HEK293 (cell line): ENCODE results near the gene DSP.

Experiments
- CTCF ChIA-PET: fragments of 350-600 bp; formaldehyde crosslinking; extraction: SDS; loops from one replicate; lab custom pipeline; 2021; ENCODE audit warnings: antibody characterized with exemption; lab: Yijun Ruan, JAX
- POLR2A ChIA-PET: fragments of 300-600 bp; formaldehyde crosslinking; extraction: SDS; loops from one replicate; lab custom pipeline; 2020; ENCODE audit warnings: antibody characterized with exemption, inconsistent platforms; lab: Yijun Ruan, JAX
- H3K27ac ChIP-seq: fragments of 200-500 bp; sonication (Bioruptor generic); 2 replicates; pipeline ENCODE4 v1.5.1; 2014; ENCODE audit warnings: low read depth, low read length, control low read depth, inconsistent platforms; ENCODE audit errors: extremely low read depth
- H3K36me3 ChIP-seq, 2 experiments: fragments of 200-500 bp in 1 of 2; sonication (Bioruptor generic) in 1 of 2; 1 replicate in 1 of 2; 2 replicates in 1 of 2; pipeline ENCODE4 v1.5.1; 2014 to 2017; ENCODE audit warnings: inconsistent platforms in 2 of 2, low read length in 2 of 2; ENCODE audit not compliant: control insufficient read depth in 2 of 2, insufficient read depth in 1 of 2
- H3K4me1 ChIP-seq: fragments of 200-500 bp; sonication (Bioruptor generic); 2 replicates; pipeline ENCODE4 v1.5.1; 2014; ENCODE audit warnings: mild to moderate bottlenecking, low read length, inconsistent platforms; ENCODE audit not compliant: control insufficient read depth, insufficient read depth
- H3K4me3 ChIP-seq: 2 replicates; pipeline ENCODE4 v1.5.1; 2011; ENCODE audit warnings: low read depth, mild to moderate bottlenecking, control low read depth, low read length, moderate library complexity
- H3K9me3 ChIP-seq: fragments of 200-500 bp; sonication (Bioruptor generic); 2 replicates; pipeline ENCODE4 v1.5.1; 2014; ENCODE audit warnings: low read depth, low read length, inconsistent platforms; ENCODE audit not compliant: control insufficient read depth, insufficient read depth
- EGR2 ChIP-seq: fragments of 450-650 bp; formaldehyde crosslinking; IDR thresholded peaks from 2 replicates; pipeline ENCODE4 v1.5.1; 2016; ENCODE audit warnings: low read depth, missing biosample characterization, missing genetic modification characterization
- GLIS1 ChIP-seq: fragments of 450-650 bp; formaldehyde crosslinking; IDR thresholded peaks from 2 replicates; pipeline ENCODE4 v1.5.1; 2016; ENCODE audit warnings: missing biosample characterization, missing genetic modification characterization
- ZBTB48 ChIP-seq: fragments of 450-650 bp; formaldehyde crosslinking; IDR thresholded peaks from 2 replicates; pipeline ENCODE4 v1.5.1; 2016; ENCODE audit warnings: missing biosample characterization, missing genetic modification characterization
- ZIC2 ChIP-seq: fragments of 450-650 bp; formaldehyde crosslinking; IDR thresholded peaks from 2 replicates; pipeline ENCODE4 v1.5.1; 2016; ENCODE audit warnings: missing biosample characterization, missing genetic modification characterization
- ZNF146 ChIP-seq: fragments of 450-650 bp; formaldehyde crosslinking; IDR thresholded peaks from 2 replicates; pipeline ENCODE4 v1.5.1; 2016; ENCODE audit warnings: missing biosample characterization, missing genetic modification characterization
- ZNF211 ChIP-seq: fragments of 450-650 bp; formaldehyde crosslinking; IDR thresholded peaks from 2 replicates; pipeline ENCODE4 v1.5.1; 2016; ENCODE audit warnings: low read depth, missing biosample characterization, missing genetic modification characterization
- ZNF24 ChIP-seq: fragments of 450-650 bp; formaldehyde crosslinking; IDR thresholded peaks from 2 replicates; pipeline ENCODE4 v1.5.1; 2016; ENCODE audit warnings: missing biosample characterization, missing genetic modification characterization
- ZNF596 ChIP-seq: fragments of 450-650 bp; IDR thresholded peaks from 2 replicates; pipeline ENCODE4 v1.5.0; 2018; ENCODE audit warnings: missing biosample characterization, mild to moderate bottlenecking, missing genetic modification characterization, moderate library complexity
- ZNF660 ChIP-seq: fragments of 450-650 bp; IDR thresholded peaks from 2 replicates; pipeline ENCODE4 v1.5.1; 2018; ENCODE audit warnings: missing biosample characterization, mild to moderate bottlenecking, missing genetic modification characterization
- ZNF768 ChIP-seq: fragments of 450-650 bp; formaldehyde crosslinking; IDR thresholded peaks from 2 replicates; pipeline ENCODE4 v1.5.1; 2018; ENCODE audit warnings: missing biosample characterization, mild to moderate bottlenecking, missing genetic modification characterization
- ZNF785 ChIP-seq: fragments of 450-650 bp; formaldehyde crosslinking; IDR thresholded peaks from 2 replicates; pipeline ENCODE4 v1.5.1; 2016; ENCODE audit warnings: missing biosample characterization, missing genetic modification characterization
- ZNF843 ChIP-seq: fragments of 450-650 bp; formaldehyde crosslinking; IDR thresholded peaks from 2 replicates; pipeline ENCODE4 v1.5.1; 2016; ENCODE audit warnings: missing biosample characterization, missing genetic modification characterization
- ZXDB ChIP-seq: fragments of 450-650 bp; formaldehyde crosslinking; IDR thresholded peaks from 2 replicates; pipeline ENCODE4 v1.5.1; 2016; ENCODE audit warnings: missing biosample characterization, missing genetic modification characterization
- TF ChIP-seq, protein P1 (sequence below): fragments of 450-650 bp; formaldehyde crosslinking; IDR thresholded peaks from 2 replicates; pipeline ENCODE4 v1.5.1; 2016; ENCODE audit warnings: missing biosample characterization, missing genetic modification characterization
- TF ChIP-seq, protein P2 (sequence below): fragments of 450-650 bp; formaldehyde crosslinking; IDR thresholded peaks from 2 replicates; pipeline ENCODE4 v1.5.1; 2016; ENCODE audit warnings: missing biosample characterization, missing genetic modification characterization
- TF ChIP-seq, protein P3 (sequence below): fragments of 450-650 bp; formaldehyde crosslinking; IDR thresholded peaks from 2 replicates; pipeline ENCODE4 v1.5.1; 2016; ENCODE audit warnings: missing biosample characterization, missing genetic modification characterization

DSP gene

DNA sequence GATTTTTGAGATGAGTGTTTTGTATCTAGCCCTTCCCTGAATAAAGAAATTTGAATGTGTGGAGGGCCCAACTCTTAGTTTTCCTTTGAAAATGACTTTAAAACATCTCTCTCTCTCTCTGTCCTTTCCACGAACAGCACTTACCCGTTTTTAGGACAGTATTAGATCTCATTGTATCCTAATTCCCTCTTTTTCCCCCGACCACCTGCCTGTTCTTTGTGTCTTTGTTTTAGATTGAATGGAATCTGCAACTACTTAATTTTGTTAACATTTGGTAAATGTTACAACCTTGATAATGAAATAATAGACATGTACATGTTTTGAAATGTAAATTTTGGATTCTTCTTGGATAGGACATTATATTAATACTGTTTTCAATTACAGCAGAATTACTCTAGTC, 3.1 kb downstream of the DSP start:
- no peak for TF ChIP-seq ZNF146 (tag by site-specific recombination)
- TF ChIP-seq ZIC2 (tag by site-specific recombination): no peak
- no peak for TF ChIP-seq ZNF24
- no peak for TF ChIP-seq EGR2 (tag by site-specific recombination)
- TF ChIP-seq, all 188 proteins: peak for 0
- Histone ChIP-seq H3K27ac (no peak overlapping the region), H3K4me3 (no peak overlapping the region), H3K4me1 (peaks cover 37% of the 10 kb centered on the region), H3K9me3 (no peaks in the 10 kb centered on the region), H3K36me3 (no peaks in the 10 kb centered on the region; a peak in 1 of 3 replicates)
- ChIA-PET POLR2A (interaction anchor here (2.0 kb wide), 1 partner anchor 45 kb away, joined by 11 read pairs; the partner anchor contains the start of gene SNRNP48), CTCF (no interaction called here)

DNA sequence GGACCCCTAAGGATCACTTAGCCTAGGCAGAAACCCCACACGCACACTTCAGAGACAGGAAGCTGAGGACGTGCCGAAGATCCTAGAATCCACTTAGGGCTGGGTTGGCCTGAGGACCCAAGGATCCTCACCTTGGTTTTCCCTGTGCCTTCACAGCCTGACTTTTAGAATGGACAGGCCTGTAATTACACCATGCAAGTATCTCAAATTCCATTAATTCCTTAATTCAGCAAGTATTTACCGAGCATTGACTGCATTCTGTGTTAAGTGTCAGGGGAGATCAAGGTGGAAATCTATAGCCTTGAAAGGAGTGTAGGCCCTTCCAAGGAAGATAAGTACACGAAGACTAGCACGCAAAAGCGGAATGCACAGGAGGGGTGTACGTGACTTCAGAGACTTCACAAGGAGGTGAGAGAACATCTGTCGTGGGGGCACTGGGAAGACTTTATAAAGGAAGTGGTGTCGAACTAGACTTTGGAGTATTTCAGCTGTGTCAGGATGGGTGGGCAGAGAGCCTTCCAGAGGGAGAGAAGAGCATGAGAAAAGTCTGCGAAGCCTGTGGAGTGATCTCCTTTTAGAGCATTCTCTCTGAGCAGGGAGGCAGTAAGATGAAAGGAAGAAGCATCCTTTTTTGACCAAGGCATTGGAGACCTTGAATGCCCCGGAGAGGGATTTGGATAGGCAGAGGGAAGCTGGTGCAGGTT, 4.0 kb downstream of the DSP start:
- POLR2A ChIA-PET: interaction anchor here (0.7 to 1.2 kb wide), 5 partner anchors 9 to 66 kb away, joined by 3 to 6 read pairs (median 4); partner anchors contain the start of gene SNRNP48
- Histone ChIP-seq H3K4me3 (no peak overlapping the region), H3K9me3 (no peaks in the 10 kb centered on the region), H3K27ac (no peak overlapping the region), H3K36me3 (no peaks in the 10 kb centered on the region; a peak in 1 of 3 replicates), H3K4me1 (peaks cover 39% of the 10 kb centered on the region)
- TF ChIP-seq ZNF843 (tag by site-specific recombination) (no peak), ZNF785 (tag by site-specific recombination) (no peak), ZNF768 (tag by site-specific recombination) (no peak), ZXDB (tag by site-specific recombination) (no peak), ZNF211 (tag by site-specific recombination) (no peak), ZNF660 (tag by site-specific recombination) (no peak), ZNF596 (tag by site-specific recombination) (no peak), ZBTB48 (tag by site-specific recombination) (no peak), GLIS1 (tag by site-specific recombination) (no peak)
- TF ChIP-seq, protein P1, sequence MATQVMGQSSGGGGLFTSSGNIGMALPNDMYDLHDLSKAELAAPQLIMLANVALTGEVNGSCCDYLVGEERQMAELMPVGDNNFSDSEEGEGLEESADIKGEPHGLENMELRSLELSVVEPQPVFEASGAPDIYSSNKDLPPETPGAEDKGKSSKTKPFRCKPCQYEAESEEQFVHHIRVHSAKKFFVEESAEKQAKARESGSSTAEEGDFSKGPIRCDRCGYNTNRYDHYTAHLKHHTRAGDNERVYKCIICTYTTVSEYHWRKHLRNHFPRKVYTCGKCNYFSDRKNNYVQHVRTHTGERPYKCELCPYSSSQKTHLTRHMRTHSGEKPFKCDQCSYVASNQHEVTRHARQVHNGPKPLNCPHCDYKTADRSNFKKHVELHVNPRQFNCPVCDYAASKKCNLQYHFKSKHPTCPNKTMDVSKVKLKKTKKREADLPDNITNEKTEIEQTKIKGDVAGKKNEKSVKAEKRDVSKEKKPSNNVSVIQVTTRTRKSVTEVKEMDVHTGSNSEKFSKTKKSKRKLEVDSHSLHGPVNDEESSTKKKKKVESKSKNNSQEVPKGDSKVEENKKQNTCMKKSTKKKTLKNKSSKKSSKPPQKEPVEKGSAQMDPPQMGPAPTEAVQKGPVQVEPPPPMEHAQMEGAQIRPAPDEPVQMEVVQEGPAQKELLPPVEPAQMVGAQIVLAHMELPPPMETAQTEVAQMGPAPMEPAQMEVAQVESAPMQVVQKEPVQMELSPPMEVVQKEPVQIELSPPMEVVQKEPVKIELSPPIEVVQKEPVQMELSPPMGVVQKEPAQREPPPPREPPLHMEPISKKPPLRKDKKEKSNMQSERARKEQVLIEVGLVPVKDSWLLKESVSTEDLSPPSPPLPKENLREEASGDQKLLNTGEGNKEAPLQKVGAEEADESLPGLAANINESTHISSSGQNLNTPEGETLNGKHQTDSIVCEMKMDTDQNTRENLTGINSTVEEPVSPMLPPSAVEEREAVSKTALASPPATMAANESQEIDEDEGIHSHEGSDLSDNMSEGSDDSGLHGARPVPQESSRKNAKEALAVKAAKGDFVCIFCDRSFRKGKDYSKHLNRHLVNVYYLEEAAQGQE: no peak
- TF ChIP-seq, protein P2, sequence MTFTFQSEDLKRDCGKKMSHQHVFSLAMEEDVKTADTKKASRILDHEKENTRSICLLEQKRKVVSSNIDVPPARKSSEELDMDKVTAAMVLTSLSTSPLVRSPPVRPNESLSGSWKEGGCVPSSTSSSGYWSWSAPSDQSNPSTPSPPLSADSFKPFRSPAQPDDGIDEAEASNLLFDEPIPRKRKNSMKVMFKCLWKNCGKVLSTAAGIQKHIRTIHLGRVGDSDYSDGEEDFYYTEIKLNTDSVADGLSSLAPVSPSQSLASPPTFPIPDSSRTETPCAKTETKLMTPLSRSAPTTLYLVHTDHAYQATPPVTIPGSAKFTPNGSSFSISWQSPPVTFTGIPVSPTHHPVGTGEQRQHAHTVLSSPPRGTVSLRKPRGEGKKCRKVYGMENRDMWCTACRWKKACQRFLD (tag by site-specific recombination): no peak
- TF ChIP-seq, protein P3, sequence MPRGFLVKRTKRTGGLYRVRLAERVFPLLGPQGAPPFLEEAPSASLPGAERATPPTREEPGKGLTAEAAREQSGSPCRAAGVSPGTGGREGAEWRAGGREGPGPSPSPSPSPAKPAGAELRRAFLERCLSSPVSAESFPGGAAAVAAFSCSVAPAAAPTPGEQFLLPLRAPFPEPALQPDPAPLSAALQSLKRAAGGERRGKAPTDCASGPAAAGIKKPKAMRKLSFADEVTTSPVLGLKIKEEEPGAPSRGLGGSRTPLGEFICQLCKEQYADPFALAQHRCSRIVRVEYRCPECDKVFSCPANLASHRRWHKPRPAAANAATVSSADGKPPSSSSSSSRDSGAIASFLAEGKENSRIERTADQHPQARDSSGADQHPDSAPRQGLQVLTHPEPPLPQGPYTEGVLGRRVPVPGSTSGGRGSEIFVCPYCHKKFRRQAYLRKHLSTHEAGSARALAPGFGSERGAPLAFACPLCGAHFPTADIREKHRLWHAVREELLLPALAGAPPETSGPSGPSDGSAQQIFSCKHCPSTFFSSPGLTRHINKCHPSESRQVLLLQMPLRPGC (tag by site-specific recombination): no peak
- CTCF ChIA-PET: interaction anchor here (0.6 to 1.8 kb wide), 4 partner anchors 81 to 121 kb away, joined by 4 to 8 read pairs (median 6); no protein-coding TSS in a partner anchor
